Smooth muscle cell (in vitro differentiated cells): Measurements from ENCODE around the gene DPYD. TPM values are rescaled to one million over a fixed set of nuclear protein-coding genes. Genes with fewer than 3 reads are reported as not detected.

Experiments
- DNase-seq: peaks from one replicate; lab custom pipeline; 2025; ENCODE audit not compliant: unreplicated experiment; lab: John Stamatoyannopoulos, UW
- H2AFZ ChIP-seq: fragments of 200-600 bp; sonication (generic); 2 replicates; pipeline ENCODE4 v1.6.0; 2016; ENCODE audit warnings: antibody characterized with exemption, low read depth, mild to moderate bottlenecking
- H3F3A ChIP-seq: fragments of 200-600 bp; sonication (generic); 2 replicates; pipeline ENCODE4 v1.6.0; 2017; ENCODE audit warnings: antibody characterized with exemption, low read depth
- H3K27ac ChIP-seq: fragments of 200-600 bp; sonication (generic); 2 replicates; pipeline ENCODE4 v1.5.1; 2016; ENCODE audit warnings: low read depth, mild to moderate bottlenecking
- H3K27me3 ChIP-seq: fragments of 200-600 bp; sonication (generic); 2 replicates; pipeline ENCODE4 v1.6.1; 2016; ENCODE audit warnings: low read depth, mild to moderate bottlenecking
- H3K36me3 ChIP-seq: fragments of 200-600 bp; sonication (generic); 2 replicates; pipeline ENCODE4 v1.5.1; 2016; ENCODE audit warnings: low read depth
- H3K4me1 ChIP-seq: fragments of 200-600 bp; sonication (generic); 2 replicates; pipeline ENCODE4 v1.5.1; 2016; ENCODE audit warnings: low read depth
- H3K4me2 ChIP-seq: fragments of 200-600 bp; sonication (generic); 2 replicates; pipeline ENCODE4 v1.6.0; 2016; ENCODE audit warnings: mild to moderate bottlenecking
- H3K4me3 ChIP-seq: fragments of 200-600 bp; sonication (generic); 2 replicates; pipeline ENCODE4 v1.5.1; 2016; ENCODE audit warnings: mild to moderate bottlenecking
- H3K79me2 ChIP-seq: fragments of 200-600 bp; sonication (generic); 2 replicates; pipeline ENCODE4 v1.6.0; 2016; ENCODE audit warnings: low read depth, mild to moderate bottlenecking
- H3K9ac ChIP-seq: fragments of 200-600 bp; sonication (generic); 2 replicates; pipeline ENCODE4 v1.6.0; 2016; ENCODE audit warnings: low read depth
- H3K9me3 ChIP-seq: fragments of 200-600 bp; sonication (generic); replicated peaks from 2 replicates; pipeline ENCODE4 v1.5.1; 2016; ENCODE audit warnings: low read depth
- H4K20me1 ChIP-seq: fragments of 200-600 bp; sonication (generic); 2 replicates; pipeline ENCODE4 v1.6.0; 2016; ENCODE audit warnings: low read depth
- CTCF ChIP-seq: fragments of 200-600 bp; sonication (generic); IDR thresholded peaks from 2 replicates; pipeline ENCODE4 v1.5.1; 2017; ENCODE audit warnings: borderline replicate concordance, mild to moderate bottlenecking, antibody characterized with exemption; ENCODE audit not compliant: insufficient read depth, poor library complexity, severe bottlenecking
- WGBS: methylation state at CpG from one replicate; pipeline ENCODE4 v1.1.7; 2016; ENCODE audit warnings: low lambda C conversion rate; 5-methylcytosine and 5-hydroxymethylcytosine counted together
- polyA plus RNA-seq: library from polyadenylated mRNA; unstranded; fragments of >200 nt; fragmentation: Nextera tagmentation; extraction: Ambion mirVana; gene quantifications from 2 replicates; pipeline ENCODE4 v1.2.1, GENCODE V29; 2016
- total RNA-seq: library from RNA; depleted of rRNA; stranded (reverse); fragments of >200 nt; gene quantifications from 2 replicates; pipeline ENCODE4 v1.2.3, GENCODE V29; 2014

Gene DPYD
- total and polyA plus RNA-seq, 2 experiments from 2014 or later: 1.8 to 2.0 TPM

- H3K9me3 ChIP-seq: no peaks in the 10 kb centered on the region
- H3K79me2 ChIP-seq: no peaks in the 10 kb centered on the region
- H3K4me2 ChIP-seq: no peak overlapping the region
- H3K9ac ChIP-seq: no peak overlapping the region
- no peaks in the 10 kb centered on the region for H3K4me1 ChIP-seq
- no peaks in the 10 kb centered on the region for H3K36me3 ChIP-seq
- WGBS: 75% methylated on average over 2 of the region's 2 CpGs
- DNase-seq: no peak
- H3F3A ChIP-seq: no peaks in the 10 kb centered on the region
- no peaks in the 10 kb centered on the region for H4K20me1 ChIP-seq
- no peak overlapping the region for H2AFZ ChIP-seq
- no peak for TF ChIP-seq CTCF
- no peak overlapping the region for H3K4me3 ChIP-seq
- no peak overlapping the region for H3K27ac ChIP-seq
- H3K27me3 ChIP-seq: no peaks in the 10 kb centered on the region
These were observed 846.9 kb downstream of the DPYD start for GRCh38 chr1:97073936-97074335.

DNA sequence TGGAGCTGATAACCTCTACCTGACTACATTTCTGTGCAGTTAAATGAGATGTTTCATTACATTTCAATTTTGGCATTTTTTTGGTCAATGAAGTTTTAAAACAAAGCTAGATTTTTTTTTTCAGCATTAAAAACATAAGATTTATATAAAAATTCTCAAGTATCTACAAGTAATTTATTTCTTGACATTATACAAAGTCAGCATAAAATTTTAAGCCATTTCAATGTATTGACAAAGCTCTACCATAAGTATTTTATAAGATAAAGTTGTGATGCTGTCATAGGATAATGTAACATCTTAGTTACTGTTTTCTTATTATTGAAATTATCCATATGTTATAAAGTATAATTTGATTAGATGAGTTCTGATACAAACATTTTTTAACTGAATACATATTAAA, 847.7 kb downstream of the DPYD start:
- no peaks in the 10 kb centered on the region for H3K27me3 ChIP-seq
- no peak overlapping the region for H3K4me2 ChIP-seq
- H3K27ac ChIP-seq: no peak overlapping the region
- no peaks in the 10 kb centered on the region for H4K20me1 ChIP-seq
- no peak overlapping the region for H2AFZ ChIP-seq
- no peaks in the 10 kb centered on the region for H3K36me3 ChIP-seq
- no peak for DNase-seq
- no peaks in the 10 kb centered on the region for H3F3A ChIP-seq
- TF ChIP-seq CTCF: no peak
- no peak overlapping the region for H3K4me3 ChIP-seq
- no peaks in the 10 kb centered on the region for H3K9me3 ChIP-seq
- H3K79me2 ChIP-seq: no peaks in the 10 kb centered on the region
- H3K9ac ChIP-seq: no peak overlapping the region
- H3K4me1 ChIP-seq: no peaks in the 10 kb centered on the region

DNA sequence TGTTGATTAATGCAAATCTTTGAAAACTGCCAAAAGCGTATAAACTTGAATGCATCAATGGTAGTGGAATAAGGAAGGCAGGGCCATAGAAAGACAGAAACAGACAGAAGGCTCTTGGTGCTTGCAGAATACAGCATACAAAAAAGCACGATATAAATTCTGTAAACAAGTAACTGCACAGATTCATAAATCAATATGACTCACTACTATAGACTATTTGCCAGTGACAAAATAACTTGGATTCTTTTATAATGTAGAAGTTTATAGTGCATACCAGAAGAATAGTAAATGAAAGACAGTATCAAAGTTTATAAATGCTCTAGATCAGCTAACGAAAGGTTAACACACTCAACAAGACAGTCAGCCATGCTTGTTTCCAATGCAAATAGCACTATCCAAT, 849.7 kb downstream of the DPYD start:
- no peaks in the 10 kb centered on the region for H3K4me1 ChIP-seq
- no peak overlapping the region for H3K4me2 ChIP-seq
- no peak overlapping the region for H3K4me3 ChIP-seq
- H3K27ac ChIP-seq: no peak overlapping the region
- no peaks in the 10 kb centered on the region for H3K9me3 ChIP-seq
- no peaks in the 10 kb centered on the region for H3K36me3 ChIP-seq
- DNase-seq: no peak
- no peak overlapping the region for H2AFZ ChIP-seq
- no peak overlapping the region for H3K9ac ChIP-seq
- 94% methylated on average over 3 of the region's 3 CpGs for WGBS
- no peak for TF ChIP-seq CTCF
- no peaks in the 10 kb centered on the region for H4K20me1 ChIP-seq
- H3F3A ChIP-seq: no peaks in the 10 kb centered on the region
- no peaks in the 10 kb centered on the region for H3K27me3 ChIP-seq
- H3K79me2 ChIP-seq: no peaks in the 10 kb centered on the region

DNA sequence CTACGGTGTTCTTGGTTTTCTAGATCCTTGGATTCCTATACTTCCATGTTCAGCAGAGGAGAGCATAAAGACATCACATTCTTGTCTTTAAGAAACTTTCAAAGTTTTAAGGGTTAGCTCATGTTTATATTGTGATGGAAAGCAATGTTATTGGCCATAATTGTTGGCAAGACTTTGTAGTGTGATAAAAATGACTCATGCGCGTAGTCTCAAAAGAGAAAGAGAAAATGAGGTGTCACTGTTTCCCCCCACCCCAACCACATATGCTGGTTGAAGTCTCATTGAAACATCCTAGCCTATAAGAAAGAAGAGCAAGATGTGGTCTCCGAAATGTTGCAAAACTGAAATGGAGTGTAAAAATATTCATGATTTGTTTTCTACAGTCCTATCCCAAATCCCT, 850.5 kb downstream of the DPYD start:
- Histone ChIP-seq H3K79me2 (no peaks in the 10 kb centered on the region), H3K9ac (no peak overlapping the region), H3K4me2 (no peak overlapping the region), H3K9me3 (no peaks in the 10 kb centered on the region), H3K36me3 (no peaks in the 10 kb centered on the region), H2AFZ (no peak overlapping the region), H4K20me1 (no peaks in the 10 kb centered on the region), H3K27me3 (no peaks in the 10 kb centered on the region), H3K27ac (no peak overlapping the region), H3K4me1 (no peaks in the 10 kb centered on the region), H3K4me3 (no peak overlapping the region), H3F3A (no peaks in the 10 kb centered on the region)
- no peak for TF ChIP-seq CTCF
- no peak for DNase-seq
- WGBS: 92% methylated on average over 4 of the region's 4 CpGs
